ENCODE results near the gene SYNGR1.

The SYNGR1 gene

GRCh38 chr22:39367035-39367434 is 17.2 kb downstream of the SYNGR1 start:
- Histone ChIP-seq H3K4me2 (ENCODE audit: low read length) (no peak overlapping the region), H4K91ac (ENCODE audit: low read depth, low read length) (no peak overlapping the region), H2BK5ac (ENCODE audit: low read depth, low read length, poor library complexity) (no peak overlapping the region), H3K79me1 (ENCODE audit: low read length) (peaks cover 4% of the 10 kb centered on the region), H4K8ac (ENCODE audit: low read depth, low read length) (no peak overlapping the region), H3K14ac (ENCODE audit: low read length) (no peak overlapping the region), H2BK120ac (ENCODE audit: insufficient read depth, low read length, poor library complexity) (no peak overlapping the region), H3K18ac (ENCODE audit: low read length) (no peak overlapping the region), H3K4me1 (ENCODE audit: control insufficient read depth in 1 of 2, insufficient read depth in 2 of 2, low read length in 2 of 2) (peaks cover 16 to 20% of the 10 kb centered on the region in 2 experiments), H3K4ac (ENCODE audit: low read depth, low read length) (no peak overlapping the region), H3K27me3 (ENCODE audit: insufficient read depth, low read length) (no peaks in the 10 kb centered on the region), H2AK5ac (ENCODE audit: low read length) (no peak overlapping the region), H3K9me3 (ENCODE audit: insufficient read depth, low read depth, low read length) (no peaks in the 10 kb centered on the region), H2BK12ac (ENCODE audit: low read length) (no peak overlapping the region), H3K79me2 (ENCODE audit: control insufficient read depth, insufficient read depth, low read length, poor library complexity) (no peaks in the 10 kb centered on the region), H3K4me3 (ENCODE audit: low read depth, low read length) (no peak overlapping the region), H3K36me3 (ENCODE audit: control insufficient read depth in 1 of 2, insufficient read depth in 2 of 2, low read length in 2 of 2) (no peaks in the 10 kb centered on the region), H4K12ac (ENCODE audit: low read depth, low read length) (no peak overlapping the region), H3K23ac (ENCODE audit: low read length) (no peak overlapping the region), H3K27ac (ENCODE audit: low read depth, low read length) (no peak overlapping the region), H2AFZ (ENCODE audit: insufficient read depth, low read length, poor library complexity) (no peak overlapping the region), H3K9ac (ENCODE audit: low read length) (no peak overlapping the region)
- no CpG with 5 or more reads among the region's 9 CpGs for WGBS (ENCODE audit: extremely low coverage, insufficient coverage, insufficient read length)
- no peak for DNase-seq

- DNase-seq: no peak
- Histone ChIP-seq H2AK5ac (ENCODE audit: low read length) (no peak overlapping the region), H4K91ac (ENCODE audit: low read depth, low read length) (no peak overlapping the region), H2BK12ac (ENCODE audit: low read length) (no peak overlapping the region), H3K14ac (ENCODE audit: low read length) (no peak overlapping the region), H3K9ac (ENCODE audit: low read length) (no peak overlapping the region), H3K36me3 (ENCODE audit: control insufficient read depth in 1 of 2, insufficient read depth in 2 of 2, low read length in 2 of 2) (no peaks in the 10 kb centered on the region), H4K12ac (ENCODE audit: low read depth, low read length) (no peak overlapping the region), H3K4ac (ENCODE audit: low read depth, low read length) (no peak overlapping the region), H2BK5ac (ENCODE audit: low read depth, low read length, poor library complexity) (no peak overlapping the region), H3K4me3 (ENCODE audit: low read depth, low read length) (no peak overlapping the region), H3K79me1 (ENCODE audit: low read length) (no peaks in the 10 kb centered on the region), H2BK120ac (ENCODE audit: insufficient read depth, low read length, poor library complexity) (no peak overlapping the region), H3K23ac (ENCODE audit: low read length) (no peak overlapping the region), H2AFZ (ENCODE audit: insufficient read depth, low read length, poor library complexity) (no peak overlapping the region), H3K79me2 (ENCODE audit: control insufficient read depth, insufficient read depth, low read length, poor library complexity) (no peaks in the 10 kb centered on the region), H4K8ac (ENCODE audit: low read depth, low read length) (no peak overlapping the region), H3K27ac (ENCODE audit: low read depth, low read length) (no peak overlapping the region), H3K9me3 (ENCODE audit: insufficient read depth, low read depth, low read length) (no peaks in the 10 kb centered on the region), H3K18ac (ENCODE audit: low read length) (no peak overlapping the region), H3K27me3 (ENCODE audit: insufficient read depth, low read length) (no peaks in the 10 kb centered on the region), H3K4me1 (ENCODE audit: control insufficient read depth in 1 of 2, insufficient read depth in 2 of 2, low read length in 2 of 2) (peaks cover 2 to 6% of the 10 kb centered on the region in 2 experiments), H3K4me2 (ENCODE audit: low read length) (no peak overlapping the region)
- WGBS (ENCODE audit: extremely low coverage, insufficient coverage, insufficient read length): no CpG with 5 or more reads among the region's 9 CpGs
Observed at GRCh38 chr22:39368461-39368911, 18.7 kb downstream of the SYNGR1 start.

GRCh38 chr22:39369186-39369585 is 19.4 kb downstream of the SYNGR1 start:
- no peak overlapping the region for H3K4me3 ChIP-seq (ENCODE audit: low read depth, low read length)
- H2BK120ac ChIP-seq (ENCODE audit: insufficient read depth, low read length, poor library complexity): no peak overlapping the region
- H4K91ac ChIP-seq (ENCODE audit: low read depth, low read length): no peak overlapping the region
- no peak overlapping the region for H3K4me2 ChIP-seq (ENCODE audit: low read length)
- no peak overlapping the region for H2BK12ac ChIP-seq (ENCODE audit: low read length)
- no peak overlapping the region for H3K14ac ChIP-seq (ENCODE audit: low read length)
- H3K9me3 ChIP-seq (ENCODE audit: insufficient read depth, low read depth, low read length): no peaks in the 10 kb centered on the region
- H3K9ac ChIP-seq (ENCODE audit: low read length): no peak overlapping the region
- peaks cover 0 to 4% of the 10 kb centered on the region in 2 experiments for H3K4me1 ChIP-seq (ENCODE audit: control insufficient read depth in 1 of 2, insufficient read depth in 2 of 2, low read length in 2 of 2)
- no peak overlapping the region for H3K18ac ChIP-seq (ENCODE audit: low read length)
- H3K36me3 ChIP-seq (ENCODE audit: control insufficient read depth in 1 of 2, insufficient read depth in 2 of 2, low read length in 2 of 2): peaks cover 0 to 2% of the 10 kb centered on the region in 2 experiments
- no CpG with 5 or more reads among the region's 6 CpGs for WGBS (ENCODE audit: extremely low coverage, insufficient coverage, insufficient read length)
- no peak overlapping the region for H2BK5ac ChIP-seq (ENCODE audit: low read depth, low read length, poor library complexity)
- H3K27ac ChIP-seq (ENCODE audit: low read depth, low read length): no peak overlapping the region
- no peaks in the 10 kb centered on the region for H3K27me3 ChIP-seq (ENCODE audit: insufficient read depth, low read length)
- H3K4ac ChIP-seq (ENCODE audit: low read depth, low read length): no peak overlapping the region
- no peak overlapping the region for H4K8ac ChIP-seq (ENCODE audit: low read depth, low read length)
- H2AFZ ChIP-seq (ENCODE audit: insufficient read depth, low read length, poor library complexity): no peak overlapping the region
- no peak overlapping the region for H2AK5ac ChIP-seq (ENCODE audit: low read length)
- no peak overlapping the region for H4K12ac ChIP-seq (ENCODE audit: low read depth, low read length)
- H3K23ac ChIP-seq (ENCODE audit: low read length): no peak overlapping the region
- no peaks in the 10 kb centered on the region for H3K79me1 ChIP-seq (ENCODE audit: low read length)
- H3K79me2 ChIP-seq (ENCODE audit: control insufficient read depth, insufficient read depth, low read length, poor library complexity): no peaks in the 10 kb centered on the region
- DNase-seq: no peak

DNA sequence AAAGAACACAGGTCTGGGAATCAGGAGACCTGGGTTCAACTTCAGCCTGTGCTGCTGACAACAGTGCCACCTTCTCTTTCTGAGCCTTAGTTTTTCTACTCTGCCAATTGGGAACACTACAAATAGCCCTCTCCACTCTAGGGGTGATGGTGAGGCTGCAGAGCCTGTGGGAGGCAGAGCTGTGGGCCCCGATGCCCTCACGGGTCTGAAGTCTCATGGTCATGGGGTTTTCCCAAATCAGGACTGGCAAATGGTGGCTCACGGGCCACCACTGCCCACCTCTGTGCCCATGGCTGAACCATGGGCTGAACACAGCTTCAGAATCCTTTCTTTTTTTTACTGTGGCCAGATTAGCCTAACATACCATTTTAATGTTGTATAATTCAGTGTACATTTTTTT is 19.8 kb downstream of the SYNGR1 start:
- Histone ChIP-seq H2BK120ac (ENCODE audit: insufficient read depth, low read length, poor library complexity) (no peak overlapping the region), H3K27ac (ENCODE audit: low read depth, low read length) (no peak overlapping the region), H3K4me1 (ENCODE audit: control insufficient read depth in 1 of 2, insufficient read depth in 2 of 2, low read length in 2 of 2) (no peaks in the 10 kb centered on the region), H4K91ac (ENCODE audit: low read depth, low read length) (no peak overlapping the region), H2AFZ (ENCODE audit: insufficient read depth, low read length, poor library complexity) (no peak overlapping the region), H3K4me3 (ENCODE audit: low read depth, low read length) (no peak overlapping the region), H4K12ac (ENCODE audit: low read depth, low read length) (no peak overlapping the region), H3K79me1 (ENCODE audit: low read length) (no peaks in the 10 kb centered on the region), H3K14ac (ENCODE audit: low read length) (no peak overlapping the region), H3K9me3 (ENCODE audit: insufficient read depth, low read depth, low read length) (no peaks in the 10 kb centered on the region), H3K27me3 (ENCODE audit: insufficient read depth, low read length) (no peaks in the 10 kb centered on the region), H3K4ac (ENCODE audit: low read depth, low read length) (no peak overlapping the region), H3K79me2 (ENCODE audit: control insufficient read depth, insufficient read depth, low read length, poor library complexity) (no peaks in the 10 kb centered on the region), H2BK5ac (ENCODE audit: low read depth, low read length, poor library complexity) (no peak overlapping the region), H3K9ac (ENCODE audit: low read length) (no peak overlapping the region), H3K4me2 (ENCODE audit: low read length) (no peak overlapping the region), H3K18ac (ENCODE audit: low read length) (no peak overlapping the region), H2AK5ac (ENCODE audit: low read length) (no peak overlapping the region), H4K8ac (ENCODE audit: low read depth, low read length) (no peak overlapping the region), H3K23ac (ENCODE audit: low read length) (no peak overlapping the region), H3K36me3 (ENCODE audit: control insufficient read depth in 1 of 2, insufficient read depth in 2 of 2, low read length in 2 of 2) (peaks cover 0 to 3% of the 10 kb centered on the region in 2 experiments), H2BK12ac (ENCODE audit: low read length) (no peak overlapping the region)
- DNase-seq: no peak
- WGBS (ENCODE audit: extremely low coverage, insufficient coverage, insufficient read length): no CpG with 5 or more reads among the region's 3 CpGs

All from trophoblast cell (in vitro differentiated cells and primary cell).